Natural killer cell treated with Interleukin-12 subunit alpha and Interleukin-12 subunit beta and Interleukin-15 and Interleukin-18, amount 100 ng/mL, for 72 hours (primary cell): ENCODE measurements around the gene CYGB. TPM values are rescaled to one million over a fixed set of nuclear protein-coding genes. Genes with fewer than 3 reads are reported as not detected.
A peak's percentile ranks its signal among the peaks of the same experiment; 100 is the strongest.
"Not testable (repeated sequence)": the region's sequence is repeated elsewhere in the genome, so short reads cannot be mapped to it uniquely, and the experiment has no call there.

ENCODE experiments used
- ATAC-seq, 2 donors: fragments of 150-1000 bp; cut with Tn5 transposase in 1 of 2; sonication (Bioruptor Pico), chemical (Tn5 transposase) in 1 of 2; 2 replicates each; pipeline ENCODE4 v1.10.0; 2021
- DNase-seq: peaks from one replicate; pipeline ENCODE4 v3.0.0; 2022; ENCODE audit warnings: low spot score
- H3K27ac Mint-ChIP-seq, 2 donors: 1 replicate in 1 of 2; 2 replicates in 1 of 2; pipeline ENCODE4 v1.8.0; 2022; ENCODE audit warnings: mixed read lengths in 2 of 2, mild to moderate bottlenecking in 1 of 2, moderate library complexity in 1 of 2
- H3K27me3 Mint-ChIP-seq, 2 donors: 1 replicate in 1 of 2; 2 replicates in 1 of 2; pipeline ENCODE4 v1.8.0; 2022; ENCODE audit warnings: mixed read lengths in 2 of 2
- H3K36me3 Mint-ChIP-seq: one replicate; pipeline ENCODE4 v1.8.0; 2022; ENCODE audit warnings: mixed read lengths
- H3K4me1 Mint-ChIP-seq, 2 donors: 1 replicate in 1 of 2; 2 replicates in 1 of 2; pipeline ENCODE4 v1.8.0; 2022; ENCODE audit warnings: low read depth in 2 of 2, mixed read lengths in 2 of 2, mild to moderate bottlenecking in 1 of 2
- H3K4me3 Mint-ChIP-seq: one replicate; pipeline ENCODE4 v1.8.0; 2022; ENCODE audit warnings: mixed read lengths
- H3K9me3 Mint-ChIP-seq: 2 replicates; pipeline ENCODE4 v1.8.0; 2022; ENCODE audit warnings: mixed read lengths
- total RNA-seq, 2 donors: library from RNA; stranded (reverse); gene quantifications; one replicate each; pipeline ENCODE4 v1.2.3, GENCODE V29; 2022

Gene CYGB
- total RNA-seq, 2 donors from 2014 or later = 1.0 to 2.9 TPM

DNA sequence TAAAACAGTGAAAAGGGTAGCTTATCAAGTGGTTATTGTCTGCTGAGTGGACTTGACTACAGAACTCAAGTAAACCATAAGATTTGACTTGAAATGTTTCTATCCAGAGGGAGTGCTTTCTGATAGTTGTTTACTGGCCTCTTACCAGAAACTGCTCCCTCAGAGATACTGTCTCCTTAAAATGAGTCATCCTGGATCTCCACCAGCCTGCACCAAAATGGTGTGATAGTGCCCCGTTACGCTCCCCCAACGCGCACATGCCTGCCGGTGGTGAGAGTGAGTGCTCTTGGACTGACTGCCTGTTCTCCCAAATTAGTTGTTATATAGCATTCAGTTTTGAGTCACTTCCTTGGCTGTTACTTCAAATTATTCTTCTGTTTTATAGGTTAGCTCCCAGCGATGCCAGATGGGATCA is 25.2 kb upstream of the CYGB start:
- H3K36me3 Mint-ChIP-seq = peaks cover 37% of the 10 kb centered on the region
- H3K4me3 Mint-ChIP-seq = peak overlapping the region; percentile 77
- H3K9me3 Mint-ChIP-seq = no peaks in the 10 kb centered on the region
- H3K4me1 Mint-ChIP-seq = peaks cover 55 to 72% of the 10 kb centered on the region in 2 donors
- DNase-seq = peak; percentile 51
- ATAC-seq = peak in 1 of 2 donors; percentile 69
- peak overlapping the region; percentile 62 to 83 for H3K27ac Mint-ChIP-seq
- H3K27me3 Mint-ChIP-seq = no peaks in the 10 kb centered on the region

DNA sequence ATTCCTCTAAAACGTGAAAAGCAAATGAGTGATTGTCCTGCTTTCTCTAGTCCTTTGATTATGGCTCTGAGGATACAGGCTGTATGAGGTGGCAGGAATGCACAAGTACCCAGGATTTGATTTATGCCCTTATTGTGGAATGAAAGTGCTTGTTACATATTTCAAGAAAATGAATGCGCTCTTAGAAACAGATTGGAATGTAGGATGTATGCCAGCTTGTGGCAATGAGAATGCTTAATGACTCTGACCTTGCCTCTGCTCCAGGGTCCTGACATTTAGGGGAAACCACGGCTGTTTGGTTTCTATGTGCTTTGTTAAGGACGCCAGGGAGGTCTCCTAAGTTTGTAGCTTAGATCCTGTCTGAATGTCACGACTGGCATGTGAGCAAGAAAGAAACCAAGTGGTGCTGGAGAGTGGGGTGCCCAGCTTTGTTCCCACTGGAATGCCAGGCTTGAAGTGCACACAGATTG is 24.3 kb upstream of the CYGB start:
- ATAC-seq (no peak), DNase-seq (no peak)
- no peaks in the 10 kb centered on the region for H3K9me3 Mint-ChIP-seq
- peak overlapping the region; percentile 94 for H3K4me3 Mint-ChIP-seq
- H3K27me3 Mint-ChIP-seq = no peaks in the 10 kb centered on the region
- peaks cover 56 to 74% of the 10 kb centered on the region in 2 donors for H3K4me1 Mint-ChIP-seq
- H3K27ac Mint-ChIP-seq = peak overlapping the region; percentile 80 to 95
- peaks cover 40% of the 10 kb centered on the region for H3K36me3 Mint-ChIP-seq

DNA sequence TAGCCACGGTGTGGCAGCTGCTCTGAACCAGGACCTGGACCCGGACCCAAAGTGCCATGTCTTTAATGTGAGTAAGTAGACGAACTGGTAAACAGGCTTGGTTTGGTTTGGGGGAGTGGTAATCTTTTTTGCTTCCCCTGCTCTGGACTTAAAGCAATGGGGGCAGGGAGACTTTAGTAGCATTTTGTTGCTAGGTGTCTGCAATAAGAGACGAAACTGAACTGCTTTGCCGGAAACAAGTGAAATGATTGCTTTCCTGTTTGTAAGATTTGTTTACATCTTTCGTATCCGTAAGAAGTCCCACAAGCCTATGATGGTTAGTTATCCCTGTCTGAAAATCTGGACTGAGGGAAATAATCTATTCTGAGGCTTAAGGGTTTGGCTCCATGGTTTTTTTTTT is 23.8 kb upstream of the CYGB start:
- peak overlapping the region; percentile 80 to 95 for H3K27ac Mint-ChIP-seq
- ATAC-seq = no peak
- H3K27me3 Mint-ChIP-seq = no peaks in the 10 kb centered on the region
- no peaks in the 10 kb centered on the region for H3K9me3 Mint-ChIP-seq
- H3K4me1 Mint-ChIP-seq = peaks cover 58 to 75% of the 10 kb centered on the region in 2 donors
- H3K4me3 Mint-ChIP-seq = peak overlapping the region; percentile 94
- H3K36me3 Mint-ChIP-seq = peaks cover 39% of the 10 kb centered on the region
- DNase-seq = no peak

DNA sequence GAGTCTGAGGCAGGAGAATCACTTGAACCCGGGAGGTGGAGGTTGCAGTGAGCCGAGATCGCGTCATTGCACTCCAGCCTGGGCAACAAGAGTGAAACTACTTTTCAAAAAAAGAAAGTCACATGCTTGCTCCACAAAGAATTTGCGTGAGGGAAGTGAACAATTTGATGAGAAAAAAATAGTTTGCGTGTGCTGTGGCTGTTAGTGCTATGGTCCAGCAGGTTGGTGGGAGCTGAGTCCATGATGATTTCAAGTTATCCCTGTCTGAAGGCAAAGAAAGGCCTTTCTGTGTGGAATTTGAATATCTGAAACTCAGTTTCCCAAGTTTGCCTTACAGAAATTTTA is 23.3 kb upstream of the CYGB start:
- peak overlapping the region; percentile 80 to 95 for H3K27ac Mint-ChIP-seq
- no peaks in the 10 kb centered on the region for H3K27me3 Mint-ChIP-seq
- H3K9me3 Mint-ChIP-seq = no peaks in the 10 kb centered on the region
- H3K36me3 Mint-ChIP-seq = peaks cover 34% of the 10 kb centered on the region
- H3K4me1 Mint-ChIP-seq = peaks cover 55 to 72% of the 10 kb centered on the region in 2 donors
- peak overlapping the region; percentile 94 for H3K4me3 Mint-ChIP-seq
- ATAC-seq (no peak), DNase-seq (no peak)

DNA sequence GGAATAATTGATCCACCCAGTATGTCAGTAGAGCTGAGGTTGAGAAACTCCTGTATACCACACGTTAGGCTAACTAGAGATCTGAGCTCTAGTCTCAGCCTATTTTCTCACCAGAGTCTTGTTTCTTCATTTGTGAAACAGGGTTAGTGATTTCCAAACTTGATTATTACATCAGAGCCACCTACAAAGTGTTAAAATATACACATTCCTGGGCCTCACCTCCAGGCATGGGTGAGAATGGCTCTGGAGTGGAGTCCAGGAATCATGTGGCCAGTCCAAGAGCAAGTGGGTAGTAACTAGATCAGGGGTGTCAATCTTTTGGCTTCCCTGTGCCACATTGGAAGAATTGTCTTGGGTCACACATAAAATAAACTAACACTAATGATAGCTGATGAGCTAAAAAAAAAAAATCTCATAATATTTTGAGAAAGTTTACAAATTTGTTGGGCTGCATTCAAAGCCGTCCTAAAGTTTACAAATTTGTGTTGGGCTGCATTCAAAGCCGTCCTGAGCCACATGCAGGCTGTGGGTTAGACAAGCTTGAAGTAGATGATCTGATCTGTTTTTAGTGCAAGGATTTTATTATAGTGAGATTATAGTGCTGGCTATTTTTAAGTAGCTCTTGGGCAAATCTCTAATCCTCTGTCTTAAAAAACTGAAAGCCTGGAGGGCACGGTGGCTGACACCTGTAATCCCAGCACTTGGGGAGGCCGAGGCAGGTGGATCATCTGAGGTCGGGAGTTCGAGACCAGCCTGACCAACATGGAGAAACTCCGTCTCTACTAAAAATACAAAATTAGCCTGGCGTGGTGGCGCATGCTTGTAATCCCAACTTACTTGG is 22.7 kb upstream of the CYGB start:
- Mint-ChIP-seq H3K27me3 (no peaks in the 10 kb centered on the region), H3K36me3 (peaks cover 28% of the 10 kb centered on the region), H3K27ac (peak overlapping the region; percentile 80 to 95), H3K4me3 (peak overlapping the region; percentile 94), H3K9me3 (no peaks in the 10 kb centered on the region), H3K4me1 (peaks cover 53 to 70% of the 10 kb centered on the region in 2 donors)
- DNase-seq (peak; percentile 34), ATAC-seq (no peak)

DNA sequence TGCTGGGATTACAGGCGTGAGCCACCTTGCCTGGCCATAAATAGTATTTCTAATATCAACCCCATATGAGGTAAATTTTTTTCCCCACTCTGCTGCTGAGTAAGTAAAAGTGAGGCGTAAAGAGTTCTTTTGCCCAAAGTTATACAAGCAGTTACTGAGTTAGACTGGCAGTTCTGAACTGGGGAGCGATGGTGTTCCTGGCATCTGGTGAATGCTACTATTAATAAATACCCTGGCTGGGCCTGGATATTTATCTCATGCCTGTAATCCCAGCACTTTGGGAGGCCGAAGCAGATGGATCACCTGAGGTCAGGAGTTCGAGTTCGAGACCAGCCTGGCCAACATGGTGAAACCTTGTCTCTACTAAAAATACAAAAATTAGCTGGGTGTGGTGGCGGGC is 22.0 kb upstream of the CYGB start:
- Mint-ChIP-seq H3K4me1 (peaks cover 56 to 73% of the 10 kb centered on the region in 2 donors), H3K4me3 (peak overlapping the region; percentile 94), H3K36me3 (peaks cover 27% of the 10 kb centered on the region), H3K27ac (peak overlapping the region; percentile 95 to 99)
- not testable (repeated sequence) for H3K27me3 Mint-ChIP-seq, H3K9me3 Mint-ChIP-seq, ATAC-seq, DNase-seq

DNA sequence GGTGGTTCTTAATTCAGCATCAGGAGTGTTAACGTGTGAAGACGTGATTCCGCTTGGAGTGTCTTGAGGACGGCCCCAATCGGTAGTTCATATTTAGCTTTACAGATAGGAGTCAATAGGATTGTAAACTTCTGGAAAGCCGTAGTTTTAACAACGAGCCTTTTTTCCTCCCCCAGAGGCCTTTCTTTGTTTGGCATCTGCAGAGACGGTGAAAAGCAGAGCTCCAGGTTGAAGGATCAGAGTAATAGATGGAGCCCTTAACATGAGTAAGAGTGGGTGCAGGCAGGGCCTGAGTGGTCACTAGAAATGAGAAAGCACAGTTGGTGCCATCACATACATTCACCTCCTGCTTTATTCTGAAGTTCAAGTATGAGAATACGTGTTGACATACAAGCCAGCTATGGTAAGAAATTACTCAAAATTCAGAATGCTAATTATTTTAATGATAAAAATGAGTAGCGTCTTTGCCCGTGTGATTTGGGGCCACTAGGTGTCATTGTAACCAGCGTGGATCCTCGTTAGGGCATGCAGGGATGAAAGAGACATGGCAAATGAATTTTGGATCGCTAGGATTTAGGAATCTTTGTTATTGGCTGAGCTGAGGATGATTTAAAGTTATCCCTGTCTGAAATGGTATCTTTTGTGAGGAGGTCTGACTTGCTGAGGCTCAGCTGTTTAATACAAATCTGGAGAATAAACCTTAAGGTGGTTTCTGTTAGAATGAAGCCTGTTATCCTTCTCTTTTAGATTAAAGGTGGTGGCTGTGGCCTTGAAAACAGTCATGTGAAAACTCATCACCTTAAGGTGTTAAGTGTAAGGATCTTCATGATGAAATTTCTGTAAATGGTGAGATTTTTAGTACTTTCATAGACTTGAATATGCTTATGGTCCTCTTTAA is 20.9 kb upstream of the CYGB start:
- ATAC-seq = peak in 1 of 2 donors; percentile 42
- H3K4me1 Mint-ChIP-seq = peaks cover 58 to 75% of the 10 kb centered on the region in 2 donors

DNA sequence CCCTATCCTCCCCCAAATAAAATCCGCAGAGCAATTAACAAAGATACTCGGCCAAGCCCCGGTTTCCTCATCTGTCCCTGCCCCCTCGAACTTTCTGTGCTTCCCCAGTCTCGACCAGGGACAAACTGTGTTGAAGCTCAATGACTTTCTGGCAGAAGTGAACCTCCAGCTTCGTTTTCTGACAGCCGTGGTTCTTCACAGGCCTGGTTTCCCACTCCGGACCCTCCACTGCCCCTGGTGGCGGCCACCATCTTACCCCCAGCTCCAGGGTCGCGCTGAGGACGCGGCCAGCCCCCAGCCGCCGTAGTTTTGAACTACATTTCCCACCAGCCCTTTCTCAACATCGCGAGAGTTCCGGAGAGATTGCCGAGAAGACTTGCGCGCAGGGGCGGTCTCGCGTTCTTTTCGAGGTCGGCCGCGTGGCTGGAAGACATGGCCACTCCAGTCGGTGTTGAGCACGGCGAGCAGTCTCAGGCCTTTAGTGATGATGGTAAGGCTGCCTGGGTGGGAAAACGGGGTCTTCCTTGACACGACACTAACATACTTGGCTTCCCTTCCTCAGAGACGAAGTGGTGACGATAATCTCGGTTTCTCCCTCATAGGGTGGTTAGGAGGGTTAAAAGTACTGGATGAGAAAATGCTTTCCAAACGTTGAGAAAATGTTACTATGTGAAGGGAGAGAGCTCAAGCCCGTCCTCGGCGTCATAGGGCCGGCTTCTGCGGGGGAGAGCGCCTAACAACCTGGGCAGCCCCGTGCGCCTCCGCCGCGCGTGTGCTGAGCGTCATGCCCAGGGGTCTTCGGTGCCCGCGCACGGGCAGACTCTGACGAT is 20.1 kb upstream of the CYGB start:
- Mint-ChIP-seq H3K27me3 (no peaks in the 10 kb centered on the region), H3K4me1 (peaks cover 49 to 69% of the 10 kb centered on the region in 2 donors), H3K4me3 (peak overlapping the region; percentile 94), H3K9me3 (no peaks in the 10 kb centered on the region), H3K27ac (peak overlapping the region; percentile 95 to 99), H3K36me3 (peaks cover 21% of the 10 kb centered on the region)
- DNase-seq = peak; percentile 94
- peak; percentile 93 to 95 for ATAC-seq

More for the DNA sequence above, 20.9 kb upstream of the CYGB start:
- Mint-ChIP-seq H3K27ac (peak overlapping the region; percentile 95 to 99), H3K27me3 (no peaks in the 10 kb centered on the region), H3K9me3 (no peaks in the 10 kb centered on the region), H3K4me3 (peak overlapping the region; percentile 94), H3K36me3 (peaks cover 27% of the 10 kb centered on the region)
- peak; percentile 53 for DNase-seq

DNA sequence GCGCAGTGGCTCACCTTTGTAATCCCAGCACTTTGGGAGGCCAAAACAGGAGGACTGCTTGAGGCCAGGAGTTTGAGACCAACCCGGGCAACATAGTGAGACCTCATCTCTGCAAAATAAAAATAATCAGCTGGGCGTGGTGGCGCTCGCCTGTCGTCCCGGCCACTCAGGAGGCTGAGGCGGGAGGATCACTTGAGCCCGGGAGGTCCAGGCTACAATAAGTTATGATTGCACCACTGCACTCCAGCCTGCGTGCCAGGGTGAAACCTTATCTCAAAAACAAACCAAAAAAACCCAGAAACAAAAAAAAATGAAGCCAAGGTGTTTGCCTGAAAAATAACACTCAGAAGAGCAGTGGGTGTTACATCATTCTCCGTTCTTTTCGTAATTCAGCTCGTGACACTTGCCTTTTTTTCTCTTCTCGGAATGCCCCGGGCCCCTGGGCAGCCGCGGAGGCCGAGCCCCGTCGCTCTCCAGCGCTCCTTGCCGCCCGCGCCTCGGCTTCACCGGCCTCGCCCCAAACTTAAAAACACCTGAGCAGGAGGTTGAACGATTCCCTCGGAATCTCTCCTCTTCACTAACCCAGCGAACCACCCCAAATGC is 19.4 kb upstream of the CYGB start:
- Mint-ChIP-seq H3K27me3 (no peaks in the 10 kb centered on the region), H3K36me3 (peaks cover 20% of the 10 kb centered on the region), H3K4me3 (peak overlapping the region; percentile 94), H3K27ac (peak overlapping the region; percentile 95 to 99), H3K9me3 (no peaks in the 10 kb centered on the region), H3K4me1 (peaks cover 48 to 65% of the 10 kb centered on the region in 2 donors)
- DNase-seq (peak; percentile 76), ATAC-seq (peak; percentile 70 to 82)

DNA sequence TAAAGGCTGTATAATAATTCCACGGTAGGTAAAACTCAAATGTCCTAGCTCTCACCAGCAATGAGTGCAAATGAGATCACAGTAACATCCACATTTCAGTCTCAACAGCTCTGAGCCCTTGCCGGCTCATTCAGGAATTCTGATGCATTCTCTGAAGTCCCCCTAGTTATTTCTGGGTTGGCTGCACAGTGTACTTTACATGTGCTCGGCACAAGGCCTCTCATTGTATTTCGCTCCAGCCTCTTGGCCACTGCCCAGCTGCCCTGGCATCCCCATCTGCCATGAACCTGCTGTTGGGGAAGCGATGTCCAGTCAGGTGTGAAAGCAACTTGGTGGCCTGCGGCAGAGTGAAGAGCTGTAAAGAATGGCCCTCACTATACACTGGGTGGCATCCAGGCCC is 16.6 kb upstream of the CYGB start:
- Mint-ChIP-seq H3K4me3 (no peak overlapping the region), H3K9me3 (no peaks in the 10 kb centered on the region), H3K4me1 (peaks cover 43 to 46% of the 10 kb centered on the region in 2 donors), H3K27ac (no peak overlapping the region), H3K36me3 (peaks cover 14% of the 10 kb centered on the region), H3K27me3 (no peaks in the 10 kb centered on the region)
- DNase-seq (no peak), ATAC-seq (no peak)

DNA sequence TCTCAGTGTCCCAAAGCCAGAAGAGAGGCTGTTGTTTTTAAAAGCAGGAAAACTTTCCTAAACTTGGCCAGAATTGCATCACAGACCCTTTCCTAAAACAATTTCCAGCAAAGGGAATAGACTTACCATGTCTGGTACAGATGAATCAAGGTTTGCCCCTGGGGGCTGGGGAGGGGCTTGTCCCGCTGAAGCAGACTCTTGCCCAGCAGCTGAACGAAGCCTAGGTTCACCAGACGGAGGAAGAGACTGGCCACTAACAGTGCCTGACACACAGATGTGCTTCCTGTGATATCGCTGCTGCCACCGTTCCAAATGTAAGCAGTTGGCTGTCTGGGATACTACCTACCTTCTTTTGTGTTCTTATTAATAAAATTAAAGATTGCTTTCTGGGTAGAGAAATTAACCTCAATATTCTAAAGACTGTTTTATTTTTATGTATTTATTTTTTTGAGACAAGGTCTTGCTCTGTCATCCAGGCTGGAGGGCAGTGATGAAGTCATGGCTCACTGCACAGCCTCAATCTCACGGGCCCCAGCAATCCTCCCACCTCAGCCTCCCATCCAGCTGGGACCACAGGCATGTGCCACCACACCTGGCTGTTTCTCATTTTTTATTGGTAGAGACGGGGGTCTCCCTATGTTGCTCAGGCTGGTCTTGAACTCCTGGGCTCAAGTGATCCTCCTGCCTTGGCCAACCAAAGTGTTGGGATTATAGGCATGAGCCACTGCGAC is 15.8 kb upstream of the CYGB start:
- H3K36me3 Mint-ChIP-seq = peaks cover 7% of the 10 kb centered on the region
- no peak for DNase-seq
- H3K27ac Mint-ChIP-seq = no peak overlapping the region
- no peaks in the 10 kb centered on the region for H3K27me3 Mint-ChIP-seq
- H3K9me3 Mint-ChIP-seq = no peaks in the 10 kb centered on the region
- H3K4me3 Mint-ChIP-seq = no peak overlapping the region
- ATAC-seq = no peak
- peaks cover 36 to 38% of the 10 kb centered on the region in 2 donors for H3K4me1 Mint-ChIP-seq

DNA sequence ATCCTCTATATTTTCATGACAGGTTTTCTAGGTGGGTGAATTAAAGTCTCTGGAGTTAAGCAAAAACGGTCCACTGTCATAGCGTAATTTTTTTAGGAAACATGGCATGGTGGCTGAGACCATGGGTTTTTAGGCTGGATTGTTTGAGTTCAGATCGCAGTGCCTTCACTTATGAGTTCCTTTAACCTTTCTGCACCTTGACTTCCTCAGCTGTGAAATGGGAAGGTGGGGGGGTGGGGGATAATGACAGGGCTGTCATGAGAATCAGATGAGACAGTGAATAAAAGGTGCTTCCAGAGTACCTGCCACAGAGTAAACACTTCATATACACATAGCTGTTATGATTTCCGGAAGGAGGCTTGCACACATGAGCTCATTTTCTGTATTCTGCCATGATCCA is 14.2 kb upstream of the CYGB start:
- Mint-ChIP-seq H3K4me1 (peaks cover 19 to 21% of the 10 kb centered on the region in 2 donors), H3K27ac (no peak overlapping the region), H3K36me3 (no peaks in the 10 kb centered on the region), H3K27me3 (no peaks in the 10 kb centered on the region), H3K9me3 (no peaks in the 10 kb centered on the region), H3K4me3 (no peak overlapping the region)
- ATAC-seq (no peak), DNase-seq (no peak)
